Measurements from ENCODE around the gene KCNK15.
"Not testable (repeated sequence)": the region's sequence is repeated elsewhere in the genome, so short reads cannot be mapped to it uniquely, and the experiment has no call there.

The KCNK15 gene

GRCh38 chr20:44745598-44746366, at the start of gene KCNK15:
Gene KCNK15 (plus strand): TSS chr20:44745865. CDS start chr20:44745911, 46 bp downstream.
- Mint-ChIP-seq H3K27me3 (ENCODE audit: low read depth) (peaks cover 27% of the 10 kb centered on the region), H3K36me3 (ENCODE audit: low read depth) (no peaks in the 10 kb centered on the region)

GRCh38 chr20:44696315-44696714, 49.4 kb upstream of the KCNK15 start:
- no peaks in the 10 kb centered on the region for H3K27me3 Mint-ChIP-seq (ENCODE audit: low read depth)
- peaks cover 5% of the 10 kb centered on the region for H3K4me1 Mint-ChIP-seq (ENCODE audit: low read depth)
- H3K9me3 Mint-ChIP-seq, result no peaks in the 10 kb centered on the region
- H3K4me3 Mint-ChIP-seq, result no peak overlapping the region
- H3K36me3 Mint-ChIP-seq (ENCODE audit: low read depth), result no peaks in the 10 kb centered on the region
- H3K27ac Mint-ChIP-seq, result no peak overlapping the region

More at GRCh38 chr20:44745598-44746366, at the start of gene KCNK15:
- Mint-ChIP-seq H3K4me1 (ENCODE audit: low read depth) (peaks cover 9% of the 10 kb centered on the region), H3K27ac (peak within 1 kb of the TSS; percentile 24), H3K9me3 (no peaks in the 10 kb centered on the region), H3K4me3 (peak within 1 kb of the TSS; percentile 80)

GRCh38 chr20:44697041-44697440, 48.6 kb upstream of the KCNK15 start:
- not testable (repeated sequence) for H3K4me1 Mint-ChIP-seq (ENCODE audit: low read depth); H3K27me3 Mint-ChIP-seq (ENCODE audit: low read depth); H3K27ac Mint-ChIP-seq; H3K4me3 Mint-ChIP-seq; H3K36me3 Mint-ChIP-seq (ENCODE audit: low read depth); H3K9me3 Mint-ChIP-seq

GRCh38 chr20:44698351-44698750, 47.3 kb upstream of the KCNK15 start:
- Mint-ChIP-seq H3K4me1 (ENCODE audit: low read depth) (peaks cover 5% of the 10 kb centered on the region), H3K27me3 (ENCODE audit: low read depth) (no peaks in the 10 kb centered on the region), H3K27ac (no peak overlapping the region), H3K4me3 (no peak overlapping the region), H3K36me3 (ENCODE audit: low read depth) (no peaks in the 10 kb centered on the region), H3K9me3 (no peaks in the 10 kb centered on the region)

- Mint-ChIP-seq H3K27ac (no peak overlapping the region), H3K36me3 (ENCODE audit: low read depth) (no peaks in the 10 kb centered on the region), H3K27me3 (ENCODE audit: low read depth) (no peaks in the 10 kb centered on the region), H3K9me3 (no peaks in the 10 kb centered on the region), H3K4me1 (ENCODE audit: low read depth) (peaks cover 5% of the 10 kb centered on the region), H3K4me3 (no peak overlapping the region)
These were observed 45.4 kb upstream of the KCNK15 start for GRCh38 chr20:44700306-44700705.

GRCh38 chr20:44701118-44701857, 44.4 kb upstream of the KCNK15 start:
- no peaks in the 10 kb centered on the region for H3K9me3 Mint-ChIP-seq
- no peak overlapping the region for H3K27ac Mint-ChIP-seq
- no peak overlapping the region for H3K4me3 Mint-ChIP-seq
- H3K36me3 Mint-ChIP-seq (ENCODE audit: low read depth), result no peaks in the 10 kb centered on the region
- H3K4me1 Mint-ChIP-seq (ENCODE audit: low read depth), result peaks cover 4% of the 10 kb centered on the region
- H3K27me3 Mint-ChIP-seq (ENCODE audit: low read depth), result no peaks in the 10 kb centered on the region

GRCh38 chr20:44701858-44702256, 43.8 kb upstream of the KCNK15 start:
- Mint-ChIP-seq H3K27me3 (ENCODE audit: low read depth) (no peaks in the 10 kb centered on the region), H3K36me3 (ENCODE audit: low read depth) (no peaks in the 10 kb centered on the region), H3K27ac (no peak overlapping the region), H3K4me3 (no peak overlapping the region), H3K9me3 (no peaks in the 10 kb centered on the region), H3K4me1 (ENCODE audit: low read depth) (no peaks in the 10 kb centered on the region)

- no peaks in the 10 kb centered on the region for H3K9me3 Mint-ChIP-seq
- H3K36me3 Mint-ChIP-seq (ENCODE audit: low read depth), result no peaks in the 10 kb centered on the region
- no peaks in the 10 kb centered on the region for H3K4me1 Mint-ChIP-seq (ENCODE audit: low read depth)
- no peak overlapping the region for H3K27ac Mint-ChIP-seq
- H3K27me3 Mint-ChIP-seq (ENCODE audit: low read depth), result no peaks in the 10 kb centered on the region
- no peak overlapping the region for H3K4me3 Mint-ChIP-seq
These were observed 42.9 kb upstream of the KCNK15 start for GRCh38 chr20:44702776-44703175.

- H3K27me3 Mint-ChIP-seq (ENCODE audit: low read depth), result no peaks in the 10 kb centered on the region
- no peaks in the 10 kb centered on the region for H3K4me1 Mint-ChIP-seq (ENCODE audit: low read depth)
- H3K4me3 Mint-ChIP-seq, result no peak overlapping the region
- H3K9me3 Mint-ChIP-seq, result no peaks in the 10 kb centered on the region
- H3K36me3 Mint-ChIP-seq (ENCODE audit: low read depth), result no peaks in the 10 kb centered on the region
- no peak overlapping the region for H3K27ac Mint-ChIP-seq
These were observed 42.3 kb upstream of the KCNK15 start for GRCh38 chr20:44703183-44703925.

GRCh38 chr20:44703956-44704488, 41.6 kb upstream of the KCNK15 start:
- H3K27ac Mint-ChIP-seq, result no peak overlapping the region
- H3K27me3 Mint-ChIP-seq (ENCODE audit: low read depth), result no peaks in the 10 kb centered on the region
- H3K9me3 Mint-ChIP-seq, result no peaks in the 10 kb centered on the region
- H3K4me3 Mint-ChIP-seq, result no peak overlapping the region
- no peaks in the 10 kb centered on the region for H3K4me1 Mint-ChIP-seq (ENCODE audit: low read depth)
- no peaks in the 10 kb centered on the region for H3K36me3 Mint-ChIP-seq (ENCODE audit: low read depth)

- H3K4me1 Mint-ChIP-seq (ENCODE audit: low read depth), result no peaks in the 10 kb centered on the region
- H3K4me3 Mint-ChIP-seq, result no peak overlapping the region
- no peak overlapping the region for H3K27ac Mint-ChIP-seq
- no peaks in the 10 kb centered on the region for H3K27me3 Mint-ChIP-seq (ENCODE audit: low read depth)
- no peaks in the 10 kb centered on the region for H3K9me3 Mint-ChIP-seq
- H3K36me3 Mint-ChIP-seq (ENCODE audit: low read depth), result no peaks in the 10 kb centered on the region
These were observed 41.1 kb upstream of the KCNK15 start for GRCh38 chr20:44704551-44704971.

GRCh38 chr20:44705364-44706094, 40.1 kb upstream of the KCNK15 start:
- Mint-ChIP-seq H3K9me3 (no peaks in the 10 kb centered on the region), H3K27ac (no peak overlapping the region), H3K27me3 (ENCODE audit: low read depth) (no peaks in the 10 kb centered on the region), H3K4me1 (ENCODE audit: low read depth) (no peaks in the 10 kb centered on the region), H3K36me3 (ENCODE audit: low read depth) (no peaks in the 10 kb centered on the region), H3K4me3 (no peak overlapping the region)

GRCh38 chr20:44706301-44707017, 39.2 kb upstream of the KCNK15 start:
- no peaks in the 10 kb centered on the region for H3K9me3 Mint-ChIP-seq
- no peak overlapping the region for H3K27ac Mint-ChIP-seq
- H3K4me3 Mint-ChIP-seq, result no peak overlapping the region
- no peaks in the 10 kb centered on the region for H3K27me3 Mint-ChIP-seq (ENCODE audit: low read depth)
- H3K4me1 Mint-ChIP-seq (ENCODE audit: low read depth), result no peaks in the 10 kb centered on the region
- no peaks in the 10 kb centered on the region for H3K36me3 Mint-ChIP-seq (ENCODE audit: low read depth)
